ENCODE results near the gene SRMS.
A peak's percentile ranks its signal among the peaks of the same experiment; 100 is the strongest.

Gene SRMS

GRCh38 chr20:63536997-63537524 lies 10.5 kb downstream of the SRMS start, which contains the start of gene PTK6:
TSS of gene PTK6 (minus strand) at chr20:63537376. CDS start at chr20:63537314, 62 bp downstream.
- DNase-seq, result no peak

DNA sequence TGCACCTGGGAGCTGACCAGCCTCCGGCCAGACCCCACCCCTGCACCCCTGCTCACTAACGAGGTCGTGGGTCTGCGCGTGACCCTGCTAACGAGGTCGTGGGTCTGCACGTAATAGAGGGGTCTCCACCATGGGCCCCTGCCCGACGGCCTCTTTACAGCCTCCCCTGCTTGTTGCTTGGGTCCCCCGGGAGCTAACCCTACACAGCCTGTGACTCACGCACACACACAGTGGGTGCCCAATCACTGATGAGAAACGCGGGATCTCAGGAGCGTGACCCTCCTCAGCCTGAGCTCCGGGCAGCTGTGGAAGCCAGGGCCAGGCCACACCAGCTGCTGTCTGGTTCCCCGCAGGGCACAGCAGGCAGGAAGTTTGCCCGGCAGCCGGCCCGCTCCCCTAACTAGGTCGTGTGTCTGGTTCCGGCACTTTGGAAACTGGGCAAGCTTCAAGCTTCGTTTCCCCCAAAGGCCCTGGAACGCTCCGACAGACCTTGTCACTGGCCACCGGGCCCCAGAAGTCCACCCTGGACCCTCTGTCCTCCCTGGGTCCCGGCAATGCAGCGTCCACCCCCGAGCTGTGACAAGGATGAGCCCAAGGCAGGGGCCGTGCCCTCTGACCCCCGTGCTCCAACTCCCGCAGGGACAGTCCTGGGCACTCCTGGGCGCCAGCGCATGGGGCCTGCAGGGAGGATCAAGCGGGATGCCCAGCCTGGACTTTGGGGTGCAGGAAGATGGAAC lies 11.1 kb downstream of the SRMS start:
- DNase-seq, result no peak

- DNase-seq, result no peak
Observed at GRCh38 chr20:63534831-63535651, 12.5 kb downstream of the SRMS start.

- no peak for DNase-seq
Observed at GRCh38 chr20:63534427-63534830, 13.1 kb downstream of the SRMS start.

DNA sequence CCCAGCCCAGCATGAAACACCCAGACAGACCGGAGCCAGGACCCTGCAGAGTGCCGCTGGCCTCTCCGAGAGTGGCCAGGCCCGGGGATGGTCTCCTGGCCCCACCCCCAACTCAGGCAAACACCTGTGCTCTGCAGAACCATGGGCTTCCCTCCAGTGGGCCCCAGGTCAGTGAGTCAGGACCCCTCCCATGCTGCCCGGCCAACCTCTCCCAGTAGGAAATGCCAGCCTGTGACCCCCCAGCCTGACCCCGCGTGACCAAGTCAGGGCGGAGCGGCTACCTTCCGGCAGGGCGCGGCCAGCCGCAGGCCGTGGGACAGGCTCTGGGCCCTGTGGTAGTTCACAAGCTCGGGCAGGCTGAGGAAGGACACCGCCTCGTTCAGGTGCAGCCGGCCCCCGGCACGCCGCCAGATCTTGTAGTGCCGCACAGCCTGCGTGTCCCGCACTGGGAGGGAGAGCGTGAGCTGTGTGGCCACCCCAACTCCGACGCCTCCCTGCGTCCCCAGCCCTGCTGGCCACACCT lies 13.6 kb downstream of the SRMS start:
- DNase-seq, result no peak

DNA sequence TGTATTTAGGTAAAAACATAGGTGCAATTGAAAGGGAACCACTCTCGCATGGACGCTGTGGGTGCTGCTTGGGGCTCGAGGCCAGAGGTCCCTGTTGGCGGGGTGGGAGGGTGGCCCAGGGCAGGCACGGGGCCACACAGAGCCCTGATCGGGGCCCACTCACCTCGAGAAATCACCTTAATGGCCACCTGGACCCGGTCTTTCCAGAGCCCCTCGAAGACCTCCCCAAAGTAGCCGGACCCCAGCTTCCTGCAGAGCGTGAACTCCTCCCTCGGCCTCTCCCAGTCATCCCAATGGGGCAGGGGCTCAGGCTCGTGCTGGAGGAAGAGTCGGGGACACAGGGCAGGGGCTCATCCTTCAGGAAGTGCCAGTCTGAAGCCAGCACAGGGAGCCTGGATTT lies 14.2 kb downstream of the SRMS start:
- no peak for DNase-seq

GRCh38 chr20:63532449-63532971 lies 15.0 kb downstream of the SRMS start:
- no peak for DNase-seq

GRCh38 chr20:63531686-63532448 lies 15.7 kb downstream of the SRMS start:
- no peak for DNase-seq

- no peak for DNase-seq
Observed at GRCh38 chr20:63530788-63531160, 16.8 kb downstream of the SRMS start.

GRCh38 chr20:63529861-63530787 lies 17.4 kb downstream of the SRMS start:
- no peak for DNase-seq

- no peak for DNase-seq
Observed at GRCh38 chr20:63529180-63529860, 18.2 kb downstream of the SRMS start.

- no peak for DNase-seq
Observed at GRCh38 chr20:63527184-63527583, 20.4 kb downstream of the SRMS start.

GRCh38 chr20:63525971-63526370 lies 21.6 kb downstream of the SRMS start:
- no peak for DNase-seq

- DNase-seq, result no peak
Observed at GRCh38 chr20:63525185-63525584, 22.4 kb downstream of the SRMS start.

DNA sequence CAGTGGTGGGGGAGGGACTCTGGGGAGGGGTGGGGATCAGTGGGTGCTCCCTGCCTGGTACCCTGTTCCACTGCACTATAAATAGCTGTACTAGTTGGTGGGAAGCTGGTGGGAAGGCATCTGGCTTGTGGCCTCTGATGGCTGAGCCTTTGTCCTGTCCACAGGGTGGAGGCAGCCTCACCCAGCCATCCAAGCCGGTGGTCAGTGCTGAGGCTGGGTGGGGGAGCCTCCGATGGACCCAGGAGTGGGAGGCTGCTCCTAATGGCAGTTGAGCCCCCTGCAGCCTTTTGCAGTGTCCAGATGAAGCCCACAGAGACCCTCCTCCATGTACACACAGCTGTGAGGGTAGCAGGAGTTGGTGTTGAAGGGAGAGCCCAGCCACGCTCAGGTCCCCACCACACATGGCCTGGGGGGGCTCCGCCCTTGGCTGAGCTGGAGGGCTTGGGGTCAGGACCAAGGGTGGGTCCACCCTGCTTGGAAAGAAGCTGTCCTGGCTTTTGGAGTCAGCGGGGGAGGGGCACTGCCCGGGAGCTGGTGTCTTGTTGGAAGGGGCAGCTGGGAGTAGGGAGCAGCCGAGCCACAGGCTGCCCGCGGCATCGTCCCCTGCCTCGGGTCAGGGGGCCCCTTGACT lies 24.5 kb downstream of the SRMS start:
- no peak for DNase-seq

DNA sequence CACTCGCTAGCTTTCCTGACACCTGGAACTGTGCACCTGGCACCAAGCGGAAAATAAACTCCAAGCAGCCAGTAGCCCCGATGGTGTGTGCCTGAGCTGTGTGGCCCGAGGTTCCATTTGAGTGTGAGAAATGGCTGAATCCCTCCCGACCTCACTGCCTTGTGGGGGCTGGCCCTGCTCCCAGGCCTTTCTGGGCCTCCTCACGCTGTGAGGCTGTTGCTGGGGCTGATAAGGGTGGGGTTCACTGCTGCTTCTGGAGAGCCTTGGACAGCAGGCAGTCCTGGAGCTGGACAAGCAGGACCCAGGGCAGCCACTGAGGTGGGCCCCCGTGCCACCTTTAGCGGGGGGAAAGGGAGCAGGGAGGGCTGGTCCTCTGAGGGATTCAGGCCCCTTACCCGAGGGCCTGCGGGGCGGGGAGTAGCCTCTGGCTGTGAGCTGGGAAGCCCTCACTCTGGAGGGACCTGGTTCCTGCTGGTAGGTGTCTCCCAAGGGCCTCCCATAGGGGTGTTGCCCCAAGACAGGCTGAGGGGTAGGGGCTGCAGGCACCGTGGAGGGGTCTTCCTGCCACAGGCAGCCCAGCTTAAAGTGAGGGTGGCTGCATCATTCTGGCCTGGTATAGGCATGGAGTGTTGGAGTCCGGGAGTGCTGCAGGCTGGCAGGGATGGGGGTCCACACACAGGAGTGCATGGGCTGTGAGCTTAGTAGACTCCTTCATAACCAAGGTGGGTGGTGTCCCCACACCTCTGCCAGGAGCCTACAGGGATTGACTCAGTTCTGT lies 25.3 kb downstream of the SRMS start:
- no peak for DNase-seq

DNA sequence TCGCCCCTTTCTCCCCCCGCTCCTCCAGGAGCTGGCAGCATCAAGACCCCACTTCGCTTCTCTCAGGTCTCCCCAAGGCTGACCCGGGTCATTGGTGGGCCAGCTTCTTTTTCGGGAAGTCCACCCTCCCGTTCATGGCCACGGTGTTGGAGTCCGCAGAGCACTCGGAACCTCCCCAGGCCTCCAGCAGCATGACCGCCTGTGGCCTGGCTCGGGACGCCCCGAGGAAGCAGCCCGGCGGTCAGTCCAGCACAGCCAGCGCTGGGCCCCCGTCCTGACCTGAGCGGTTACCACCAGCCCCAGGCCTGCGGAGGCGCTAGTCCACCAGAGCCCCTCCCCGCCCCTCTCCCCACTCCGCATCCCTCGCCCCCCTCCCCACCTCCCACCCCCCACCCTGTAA lies 25.9 kb downstream of the SRMS start:
- DNase-seq, result no peak

DNA sequence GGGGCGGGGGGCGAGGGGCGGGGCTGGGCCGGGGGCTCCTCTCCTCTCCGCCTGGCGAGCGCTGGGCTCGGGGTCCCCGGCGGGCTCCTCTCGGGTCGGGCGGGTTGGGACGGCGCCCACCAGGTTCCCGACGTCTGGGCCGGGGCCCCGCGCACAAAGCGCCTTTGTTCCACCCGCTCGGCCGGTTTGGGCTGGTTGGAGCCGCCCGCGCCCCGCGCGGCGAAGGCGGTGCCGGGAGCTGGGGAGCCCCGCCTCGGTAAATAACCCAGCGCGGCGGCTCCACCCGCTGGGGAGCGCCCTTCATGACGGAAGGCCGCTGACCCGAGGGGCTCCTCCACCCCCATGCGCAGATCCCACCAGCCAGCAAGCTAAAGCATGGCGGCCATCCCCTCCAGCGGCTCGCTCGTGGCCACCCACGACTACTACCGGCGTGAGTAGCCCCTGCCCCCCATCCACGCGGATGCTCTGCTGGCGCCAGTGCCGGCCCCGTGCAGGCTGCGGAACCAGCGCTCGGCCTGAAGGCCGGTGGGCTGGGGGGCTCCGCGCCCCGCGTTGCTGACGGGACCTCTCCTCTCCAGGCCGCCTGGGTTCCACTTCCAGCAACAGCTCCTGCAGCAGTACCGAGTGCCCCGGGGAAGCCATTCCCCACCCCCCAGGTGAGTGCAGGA lies 26.5 kb downstream of the SRMS start:
- DNase-seq, result peak; percentile 32

DNA sequence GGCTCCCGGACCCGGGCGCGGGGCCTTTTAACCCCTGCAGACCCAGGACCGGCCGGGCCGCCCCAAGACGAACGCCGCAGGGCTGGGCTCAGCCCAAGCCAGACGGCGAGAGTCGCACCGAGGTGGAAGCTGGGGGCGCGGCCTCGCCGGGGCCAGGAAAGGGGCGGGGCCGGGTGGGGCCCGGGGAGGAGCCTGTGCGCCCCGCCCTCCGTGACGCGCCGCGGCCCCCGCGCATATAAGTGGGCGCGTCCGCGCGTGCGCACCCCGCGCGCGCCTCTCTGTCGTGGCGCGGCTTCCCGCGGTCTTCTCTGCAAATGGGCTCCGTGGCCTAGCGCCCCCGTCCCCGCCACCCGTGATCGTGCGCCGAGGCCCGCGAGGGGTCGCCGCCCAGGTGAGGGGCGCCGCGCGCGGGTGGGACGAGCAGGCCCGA lies 27.0 kb downstream of the SRMS start, which contains the start of gene PPDPF:
PPDPF (plus strand) TSS at position 262 of the 430 bp plus-strand sequence. CDS start 544 bp downstream, outside the sequence.
- DNase-seq, result peak; percentile 58

Data from OCI-M1 (cell line).